GM19240 (cell line): ENCODE data around the gene HDAC4.

Experiments
- DNase-seq: peaks from one replicate; pipeline ENCODE4 v3.0.0; 2011; ENCODE audit warnings: low spot score; ENCODE audit not compliant: insufficient read length

Gene HDAC4

DNA sequence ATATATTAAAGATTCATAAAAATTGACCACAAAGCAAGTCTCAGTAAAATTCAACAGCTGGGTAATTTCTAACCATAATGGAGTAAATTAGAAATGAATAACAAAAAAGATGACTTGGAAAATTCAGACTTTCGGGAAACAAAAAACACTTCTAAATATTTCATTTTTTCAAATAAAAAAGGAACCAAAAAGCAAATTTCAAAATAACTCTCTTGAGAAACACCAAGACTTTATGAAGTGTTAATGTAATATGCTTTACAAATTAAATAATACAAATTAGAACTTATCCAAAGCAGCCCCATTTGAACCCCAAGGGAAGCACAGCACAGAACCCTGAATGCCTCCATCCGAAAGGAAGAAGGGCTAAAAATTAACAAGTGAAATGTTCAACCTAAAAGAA, 175.9 kb downstream of the HDAC4 start:
- no peak for DNase-seq

DNA sequence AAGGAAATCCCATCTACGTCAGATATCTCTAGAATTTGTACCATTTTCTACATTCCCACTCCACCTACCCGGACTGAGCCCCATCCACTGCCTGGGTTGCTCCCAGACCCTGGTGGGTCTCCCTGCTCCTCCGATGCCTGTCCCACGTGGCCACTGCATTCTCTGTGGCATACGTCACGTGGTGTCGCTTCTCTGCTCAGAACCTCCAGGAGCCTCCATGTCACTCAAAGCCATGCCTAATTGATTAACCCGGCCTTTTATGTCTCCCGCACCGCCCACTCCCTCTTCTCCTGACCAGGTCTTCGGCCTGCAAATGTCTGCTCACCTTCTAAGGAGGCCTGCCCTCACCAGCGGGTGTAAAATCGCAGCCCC, 176.6 kb downstream of the HDAC4 start:
- DNase-seq = no peak

DNA sequence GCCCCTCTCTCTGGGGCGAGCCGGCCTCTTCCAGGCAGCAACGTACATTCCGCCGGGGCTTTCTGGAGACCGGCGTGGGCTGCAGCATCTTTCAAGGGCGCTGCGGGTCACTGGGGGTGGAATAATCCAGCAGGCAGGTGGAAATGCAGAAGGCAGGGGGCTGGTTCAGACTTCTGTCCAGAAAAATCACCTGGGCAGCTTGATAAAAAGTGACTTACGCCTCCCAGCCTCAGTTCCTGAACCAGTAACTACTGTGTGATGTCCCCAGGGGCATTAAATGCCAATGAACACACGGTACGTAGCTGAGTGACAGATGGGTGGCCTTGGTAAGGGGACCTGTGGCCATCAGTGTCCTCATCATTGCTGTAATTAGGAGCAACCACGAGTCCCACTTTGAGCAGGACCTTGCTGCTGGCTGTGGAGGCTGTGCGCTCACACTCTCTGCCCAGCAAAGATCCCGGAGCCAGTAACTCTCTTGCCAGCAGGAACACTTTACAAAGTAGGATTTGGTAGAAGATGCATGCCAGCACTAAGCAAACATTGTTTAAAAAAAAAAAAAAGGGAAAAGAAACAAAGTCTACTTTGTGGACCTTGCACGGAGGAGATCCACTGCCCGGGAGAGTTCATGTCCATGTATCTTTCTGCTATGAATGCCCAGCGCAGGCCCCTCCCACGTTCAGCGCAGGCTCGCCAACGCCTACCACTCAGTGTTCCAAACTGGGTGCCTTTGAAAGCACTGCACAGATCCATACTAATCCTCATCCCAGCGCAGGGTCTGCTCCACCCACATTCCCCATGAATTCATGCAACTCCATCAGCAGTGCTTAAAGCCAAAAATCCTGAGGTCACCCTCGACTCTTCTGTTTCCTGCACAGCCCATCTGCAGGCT, 177.3 kb downstream of the HDAC4 start:
- no peak for DNase-seq

GRCh38 chr2:239222706-239223309, 178.0 kb downstream of the HDAC4 start:
- DNase-seq = no peak

GRCh38 chr2:239222312-239222660, 178.5 kb downstream of the HDAC4 start:
- no peak for DNase-seq

- no peak for DNase-seq
These were observed 179.8 kb downstream of the HDAC4 start for GRCh38 chr2:239220981-239221396.

GRCh38 chr2:239220341-239220740, 180.5 kb downstream of the HDAC4 start:
- DNase-seq = no peak

- no peak for DNase-seq
These were observed 184.1 kb downstream of the HDAC4 start for GRCh38 chr2:239216614-239217273.

- DNase-seq = no peak
These were observed 184.7 kb downstream of the HDAC4 start for GRCh38 chr2:239215988-239216613.

GRCh38 chr2:239215136-239215925, 185.5 kb downstream of the HDAC4 start:
- DNase-seq = no peak

DNA sequence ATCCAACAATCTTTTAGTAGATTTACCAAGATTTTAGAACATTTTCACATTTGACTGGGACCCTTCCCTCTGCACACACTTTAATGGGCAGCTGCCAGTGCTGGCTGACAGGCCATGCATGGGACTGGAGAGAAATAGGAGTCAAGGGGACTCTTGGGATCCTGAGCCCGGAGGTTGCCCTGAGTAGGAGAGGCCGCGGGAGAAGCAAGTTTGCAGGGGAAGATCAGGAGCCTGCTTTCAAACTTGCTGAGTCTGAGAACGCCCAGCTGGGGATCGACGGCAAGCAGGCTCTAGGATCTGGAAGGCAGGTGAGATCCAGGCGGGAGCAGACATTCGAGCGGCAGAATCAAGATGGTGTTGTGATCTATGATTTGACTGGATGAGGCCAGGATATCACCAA, 186.1 kb downstream of the HDAC4 start:
- no peak for DNase-seq

DNA sequence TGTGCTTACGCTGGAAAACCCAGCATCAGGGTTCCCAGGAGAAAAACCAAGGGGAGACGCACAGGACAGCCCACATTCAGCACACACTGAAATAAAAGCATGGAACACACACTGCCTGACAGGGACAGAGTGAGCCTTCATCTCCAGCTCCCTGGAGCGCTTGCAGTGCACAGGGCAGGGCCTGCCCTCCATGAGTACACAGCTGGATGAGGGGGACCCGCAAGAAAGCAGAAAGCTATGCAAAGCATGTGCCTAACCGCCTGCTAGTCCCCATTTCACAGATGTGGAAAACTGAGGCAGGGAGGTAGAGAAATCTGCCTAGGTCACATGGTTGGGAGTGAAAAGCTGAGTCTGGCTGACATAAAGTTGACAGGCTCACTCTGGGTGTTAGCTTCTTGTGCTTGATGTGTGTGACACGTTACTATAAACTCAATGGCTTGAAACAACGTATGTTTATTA, 187.1 kb downstream of the HDAC4 start:
- DNase-seq = no peak

- DNase-seq = no peak
These were observed 187.7 kb downstream of the HDAC4 start for GRCh38 chr2:239212929-239213642.

DNA sequence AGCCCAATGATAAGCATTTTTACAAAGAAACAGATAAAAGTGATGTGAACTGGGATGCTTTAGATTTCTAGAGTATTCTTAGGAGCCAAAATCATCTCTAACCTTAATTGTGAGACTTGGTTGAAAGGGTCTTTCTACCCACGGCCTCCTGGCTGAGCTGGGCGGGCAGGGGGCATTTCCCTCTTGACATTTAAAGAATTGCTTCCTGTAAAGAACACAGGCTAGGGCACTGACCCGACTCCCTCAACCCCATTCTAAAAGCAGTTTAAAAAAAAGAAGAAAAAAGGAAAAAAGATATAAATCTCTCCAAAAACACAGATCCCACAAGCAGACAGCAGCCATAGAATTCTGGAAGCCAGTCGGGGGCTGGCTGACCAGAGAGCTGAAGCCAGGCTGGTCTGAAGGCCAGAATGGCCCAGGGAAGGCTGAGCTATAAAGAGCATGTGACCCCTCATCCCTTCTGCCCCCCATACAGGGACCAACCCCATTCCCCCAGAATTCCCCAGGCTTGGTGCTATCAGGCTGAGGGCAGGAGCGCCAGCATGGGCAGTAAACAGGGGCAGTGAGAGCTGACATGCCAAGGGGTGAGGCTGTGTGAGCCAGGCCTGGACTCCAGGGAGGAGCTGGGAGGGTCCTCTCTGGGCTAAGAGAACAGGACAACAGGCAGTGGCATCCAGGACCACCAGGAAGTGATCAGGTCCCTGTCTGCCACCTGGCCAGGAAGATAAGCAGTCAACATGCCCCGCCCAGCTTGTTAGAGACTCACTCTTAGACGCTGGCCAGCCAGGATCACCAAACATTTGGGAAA, 188.5 kb downstream of the HDAC4 start:
- no peak for DNase-seq

GRCh38 chr2:239211396-239212094, 189.3 kb downstream of the HDAC4 start:
- DNase-seq = no peak

DNA sequence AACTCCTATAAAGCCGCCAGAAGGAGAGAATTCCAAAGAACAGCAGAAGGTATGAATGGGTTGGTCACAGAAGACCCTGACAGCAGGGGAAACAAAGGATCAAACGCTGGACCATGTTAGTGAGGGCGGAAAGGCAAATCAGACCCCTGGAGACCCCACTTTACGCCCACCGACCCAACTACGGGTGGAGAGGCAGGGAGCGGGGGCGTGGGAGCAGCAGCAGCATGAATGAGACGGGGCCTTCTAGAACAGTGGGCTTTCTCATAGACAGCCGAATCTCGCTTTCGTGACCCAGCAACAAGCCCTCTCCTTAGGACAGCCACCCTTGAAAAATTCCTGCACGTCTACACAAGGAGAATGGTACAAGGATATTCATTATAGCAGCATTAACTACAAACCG, 191.0 kb downstream of the HDAC4 start:
- no peak for DNase-seq

GRCh38 chr2:239208465-239209180, 192.2 kb downstream of the HDAC4 start:
- DNase-seq = no peak

GRCh38 chr2:239206851-239207250, 194.0 kb downstream of the HDAC4 start:
- no peak for DNase-seq
